Smooth muscle cell (in vitro differentiated cells): ENCODE data around the gene THADA. TPM values are rescaled to one million over a fixed set of nuclear protein-coding genes. Genes with fewer than 3 reads are reported as not detected.

Experiments used
- DNase-seq: peaks from one replicate; lab custom pipeline; 2025; ENCODE audit not compliant: unreplicated experiment; lab: John Stamatoyannopoulos, UW
- H2AFZ ChIP-seq: fragments of 200-600 bp; sonication (generic); 2 replicates; pipeline ENCODE4 v1.6.0; 2016; ENCODE audit warnings: antibody characterized with exemption, low read depth, mild to moderate bottlenecking
- H3F3A ChIP-seq: fragments of 200-600 bp; sonication (generic); 2 replicates; pipeline ENCODE4 v1.6.0; 2017; ENCODE audit warnings: antibody characterized with exemption, low read depth
- H3K27ac ChIP-seq: fragments of 200-600 bp; sonication (generic); 2 replicates; pipeline ENCODE4 v1.5.1; 2016; ENCODE audit warnings: low read depth, mild to moderate bottlenecking
- H3K27me3 ChIP-seq: fragments of 200-600 bp; sonication (generic); 2 replicates; pipeline ENCODE4 v1.6.1; 2016; ENCODE audit warnings: low read depth, mild to moderate bottlenecking
- H3K36me3 ChIP-seq: fragments of 200-600 bp; sonication (generic); 2 replicates; pipeline ENCODE4 v1.5.1; 2016; ENCODE audit warnings: low read depth
- H3K4me1 ChIP-seq: fragments of 200-600 bp; sonication (generic); 2 replicates; pipeline ENCODE4 v1.5.1; 2016; ENCODE audit warnings: low read depth
- H3K4me2 ChIP-seq: fragments of 200-600 bp; sonication (generic); 2 replicates; pipeline ENCODE4 v1.6.0; 2016; ENCODE audit warnings: mild to moderate bottlenecking
- H3K4me3 ChIP-seq: fragments of 200-600 bp; sonication (generic); 2 replicates; pipeline ENCODE4 v1.5.1; 2016; ENCODE audit warnings: mild to moderate bottlenecking
- H3K79me2 ChIP-seq: fragments of 200-600 bp; sonication (generic); 2 replicates; pipeline ENCODE4 v1.6.0; 2016; ENCODE audit warnings: low read depth, mild to moderate bottlenecking
- H3K9ac ChIP-seq: fragments of 200-600 bp; sonication (generic); 2 replicates; pipeline ENCODE4 v1.6.0; 2016; ENCODE audit warnings: low read depth
- H3K9me3 ChIP-seq: fragments of 200-600 bp; sonication (generic); replicated peaks from 2 replicates; pipeline ENCODE4 v1.5.1; 2016; ENCODE audit warnings: low read depth
- H4K20me1 ChIP-seq: fragments of 200-600 bp; sonication (generic); 2 replicates; pipeline ENCODE4 v1.6.0; 2016; ENCODE audit warnings: low read depth
- CTCF ChIP-seq: fragments of 200-600 bp; sonication (generic); IDR thresholded peaks from 2 replicates; pipeline ENCODE4 v1.5.1; 2017; ENCODE audit warnings: borderline replicate concordance, mild to moderate bottlenecking, antibody characterized with exemption; ENCODE audit not compliant: insufficient read depth, poor library complexity, severe bottlenecking
- WGBS: methylation state at CpG from one replicate; pipeline ENCODE4 v1.1.7; 2016; ENCODE audit warnings: low lambda C conversion rate; 5-methylcytosine and 5-hydroxymethylcytosine counted together
- polyA plus RNA-seq: library from polyadenylated mRNA; unstranded; fragments of >200 nt; fragmentation: Nextera tagmentation; extraction: Ambion mirVana; gene quantifications from 2 replicates; pipeline ENCODE4 v1.2.1, GENCODE V29; 2016
- total RNA-seq: library from RNA; depleted of rRNA; stranded (reverse); fragments of >200 nt; gene quantifications from 2 replicates; pipeline ENCODE4 v1.2.3, GENCODE V29; 2014

The THADA gene
- total and polyA plus RNA-seq, 2 experiments from 2014 or later = 11.3 to 20.9 TPM

- TF ChIP-seq CTCF = no peak
Observed at GRCh38 chr2:43454791-43455190, 141.0 kb downstream of the THADA start.

GRCh38 chr2:43453179-43454170, 142.4 kb downstream of the THADA start:
- Histone ChIP-seq H3K79me2 (no peaks in the 10 kb centered on the region), H3K4me3 (no peak overlapping the region)
- 63% methylated on average over 6 of the region's 6 CpGs for WGBS

More at GRCh38 chr2:43454791-43455190, 141.0 kb downstream of the THADA start:
- Histone ChIP-seq H3K27me3 (no peaks in the 10 kb centered on the region), H4K20me1 (no peaks in the 10 kb centered on the region), H3K9me3 (no peaks in the 10 kb centered on the region), H3K4me1 (no peaks in the 10 kb centered on the region), H3K27ac (no peak overlapping the region), H2AFZ (no peak overlapping the region), H3K36me3 (no peaks in the 10 kb centered on the region), H3K9ac (no peak overlapping the region), H3K79me2 (no peaks in the 10 kb centered on the region), H3K4me3 (no peak overlapping the region), H3K4me2 (no peak overlapping the region), H3F3A (no peaks in the 10 kb centered on the region)
- WGBS = 82% methylated on average over 2 of the region's 2 CpGs
- DNase-seq = no peak

GRCh38 chr2:43452318-43452731, 143.5 kb downstream of the THADA start:
- Histone ChIP-seq H3K27me3 (no peaks in the 10 kb centered on the region), H3K4me1 (peaks cover 14% of the 10 kb centered on the region), H2AFZ (no peak overlapping the region), H3K4me2 (no peak overlapping the region), H3K4me3 (no peak overlapping the region), H3K27ac (no peak overlapping the region), H3K79me2 (no peaks in the 10 kb centered on the region), H4K20me1 (no peaks in the 10 kb centered on the region), H3F3A (no peaks in the 10 kb centered on the region), H3K36me3 (no peaks in the 10 kb centered on the region), H3K9me3 (no peaks in the 10 kb centered on the region), H3K9ac (no peak overlapping the region)
- 75% methylated on average over 1 of the region's 1 CpG for WGBS
- DNase-seq = no peak
- TF ChIP-seq CTCF = no peak

More at GRCh38 chr2:43453179-43454170, 142.4 kb downstream of the THADA start:
- H3F3A ChIP-seq = no peaks in the 10 kb centered on the region
- peaks cover 6% of the 10 kb centered on the region for H3K4me1 ChIP-seq
- H3K9me3 ChIP-seq = no peaks in the 10 kb centered on the region
- no peak for TF ChIP-seq CTCF
- no peak overlapping the region for H2AFZ ChIP-seq
- H3K27ac ChIP-seq = no peak overlapping the region
- no peaks in the 10 kb centered on the region for H4K20me1 ChIP-seq
- H3K4me2 ChIP-seq = no peak overlapping the region
- no peaks in the 10 kb centered on the region for H3K27me3 ChIP-seq
- DNase-seq = no peak
- H3K36me3 ChIP-seq = no peaks in the 10 kb centered on the region
- no peak overlapping the region for H3K9ac ChIP-seq

- no peak overlapping the region for H2AFZ ChIP-seq
- no peaks in the 10 kb centered on the region for H3K36me3 ChIP-seq
Observed at GRCh38 chr2:43450617-43451016, 145.2 kb downstream of the THADA start.

More at GRCh38 chr2:43450617-43451016, 145.2 kb downstream of the THADA start:
- no peaks in the 10 kb centered on the region for H4K20me1 ChIP-seq
- DNase-seq = no peak
- no peaks in the 10 kb centered on the region for H3F3A ChIP-seq
- H3K79me2 ChIP-seq = no peaks in the 10 kb centered on the region
- H3K4me3 ChIP-seq = no peak overlapping the region
- WGBS = 100% methylated on average over 1 of the region's 1 CpG
- H3K9ac ChIP-seq = no peak overlapping the region
- no peak overlapping the region for H3K4me2 ChIP-seq
- no peak overlapping the region for H3K27ac ChIP-seq
- H3K27me3 ChIP-seq = no peaks in the 10 kb centered on the region
- no peak for TF ChIP-seq CTCF
- peaks cover 16% of the 10 kb centered on the region for H3K4me1 ChIP-seq
- H3K9me3 ChIP-seq = no peaks in the 10 kb centered on the region
